HTR-8/SVneo (cell line): Measurements from ENCODE around the gene SPECC1.
"Not testable (repeated sequence)": the region's sequence is repeated elsewhere in the genome, so short reads cannot be mapped to it uniquely, and the experiment has no call there.

Experiments
- DNase-seq: peaks from one replicate; pipeline ENCODE4 v3.0.0; 2011; ENCODE audit warnings: low spot score, mixed read lengths; ENCODE audit not compliant: insufficient read length
- FAIRE-seq: peaks from 2 replicates; lab custom pipeline; 2011; peaks lifted over from hg19 to GRCh38; lab: Jason Lieb, UNC

SPECC1 gene

GRCh38 chr17:20091174-20092029, 82.2 kb downstream of the SPECC1 start:
- FAIRE-seq (no peak), DNase-seq (no peak)

DNA sequence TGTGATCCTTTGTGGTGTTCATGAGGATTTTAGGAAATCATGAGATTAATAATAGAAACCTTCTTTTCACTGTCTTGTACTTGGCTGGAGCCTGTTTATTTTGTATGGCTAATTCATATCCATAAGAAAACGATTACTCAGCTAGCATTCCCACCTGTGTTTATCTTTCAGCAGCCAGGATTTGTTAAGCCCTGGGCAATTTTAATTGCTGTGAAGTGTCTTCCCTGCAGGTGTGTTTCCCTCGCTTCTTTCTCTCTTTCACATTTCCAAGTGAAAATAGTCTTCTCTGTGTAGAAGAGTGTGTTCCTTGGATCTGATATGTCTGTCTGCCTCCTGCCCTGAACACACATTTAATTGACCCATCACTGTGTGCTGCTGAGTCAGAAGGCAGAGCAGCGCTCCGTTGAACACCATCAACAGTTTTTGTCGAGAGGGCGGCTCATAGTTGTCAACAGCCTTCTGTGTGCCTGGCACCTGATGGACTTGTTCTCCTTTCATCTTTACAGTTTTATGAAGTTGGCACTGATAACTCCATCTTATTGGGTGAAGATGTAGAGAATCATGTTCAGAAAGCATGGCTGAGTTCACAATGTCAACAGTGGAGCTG, 83.2 kb downstream of the SPECC1 start:
- DNase-seq, result no peak
- no peak for FAIRE-seq

GRCh38 chr17:20092973-20093626, 83.9 kb downstream of the SPECC1 start:
- FAIRE-seq (no peak), DNase-seq (no peak)

DNA sequence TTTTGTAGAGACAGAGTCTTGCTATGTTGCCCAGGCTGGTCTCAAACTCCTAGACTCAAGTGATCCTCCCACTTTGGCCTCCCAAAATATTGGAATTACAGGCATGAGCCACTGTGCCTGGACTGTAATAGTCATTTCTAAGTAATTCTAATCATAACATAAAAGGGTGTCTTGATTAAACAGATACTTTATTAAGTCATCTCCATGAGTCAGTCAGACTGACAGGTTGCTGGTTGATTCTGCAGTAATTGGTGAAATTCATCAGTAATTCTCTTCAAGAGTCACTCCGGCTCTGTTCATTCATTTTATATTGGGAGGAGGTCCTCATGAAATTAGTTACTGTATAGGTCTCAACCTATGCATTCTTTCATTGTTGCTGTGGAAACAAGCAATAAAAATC, 85.6 kb downstream of the SPECC1 start:
- DNase-seq, result no peak

GRCh38 chr17:20095336-20096080, 86.3 kb downstream of the SPECC1 start:
- peak; percentile 88 for FAIRE-seq
- peak; percentile 72 for DNase-seq

More for the DNA sequence above, 85.6 kb downstream of the SPECC1 start:
- peak; percentile 40 for FAIRE-seq

GRCh38 chr17:20096430-20096829, 87.3 kb downstream of the SPECC1 start:
- FAIRE-seq, result no peak
- no peak for DNase-seq

- DNase-seq (no peak), FAIRE-seq (peak; percentile 38)
These were observed 88.2 kb downstream of the SPECC1 start for GRCh38 chr17:20097330-20097729.

GRCh38 chr17:20098314-20098713, 89.2 kb downstream of the SPECC1 start:
- no peak for DNase-seq
- FAIRE-seq, result no peak

- not testable (repeated sequence) for FAIRE-seq, DNase-seq
These were observed 91.6 kb downstream of the SPECC1 start for GRCh38 chr17:20100806-20101205.

GRCh38 chr17:20103454-20104446, 94.6 kb downstream of the SPECC1 start:
- no peak for DNase-seq
- FAIRE-seq, result peak; percentile 82

DNA sequence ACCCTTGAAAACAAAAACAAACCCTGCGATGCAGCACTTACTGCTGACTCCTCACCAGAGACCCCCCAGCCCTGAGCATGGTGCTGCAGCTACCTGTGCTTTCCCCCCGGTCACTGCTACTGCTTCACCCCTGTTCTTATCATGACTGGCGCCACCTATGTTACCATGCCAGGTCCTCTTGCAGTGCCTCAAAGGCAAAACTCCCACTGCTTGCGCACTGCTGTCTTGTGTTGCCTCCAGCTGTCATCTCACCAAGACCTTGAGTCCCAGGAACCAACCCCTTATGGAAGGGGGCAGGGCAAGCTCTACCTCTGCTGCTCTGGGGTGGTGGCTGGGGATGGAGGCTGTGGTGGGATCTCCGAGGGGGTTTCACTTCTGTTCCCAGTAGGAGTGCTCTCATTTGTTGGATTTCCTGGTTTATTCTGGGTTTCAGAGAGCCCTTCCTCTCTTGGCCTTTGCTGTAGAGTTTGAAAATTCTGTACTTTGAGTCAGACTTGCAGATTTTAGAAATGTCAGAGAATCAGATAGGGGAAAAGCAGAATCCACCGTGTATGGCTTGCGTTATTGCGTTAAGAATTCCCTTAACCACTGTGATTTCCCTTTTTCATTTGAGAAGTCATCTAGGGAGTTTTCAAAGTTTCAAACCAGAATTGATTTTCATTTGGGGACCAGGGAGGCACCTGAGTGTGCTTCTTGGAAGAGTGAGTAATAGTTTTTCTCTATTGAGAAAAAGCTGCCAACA, 96.6 kb downstream of the SPECC1 start:
- FAIRE-seq (peak; percentile 16), DNase-seq (no peak)

- not testable (repeated sequence) for DNase-seq, FAIRE-seq
These were observed 97.3 kb downstream of the SPECC1 start for GRCh38 chr17:20106446-20106845.

- FAIRE-seq, result no peak
These were observed 99.9 kb downstream of the SPECC1 start for GRCh38 chr17:20109076-20109475.

GRCh38 chr17:20111538-20111937, 102.4 kb downstream of the SPECC1 start:
- FAIRE-seq, result no peak

More at GRCh38 chr17:20109076-20109475, 99.9 kb downstream of the SPECC1 start:
- DNase-seq, result no peak

DNA sequence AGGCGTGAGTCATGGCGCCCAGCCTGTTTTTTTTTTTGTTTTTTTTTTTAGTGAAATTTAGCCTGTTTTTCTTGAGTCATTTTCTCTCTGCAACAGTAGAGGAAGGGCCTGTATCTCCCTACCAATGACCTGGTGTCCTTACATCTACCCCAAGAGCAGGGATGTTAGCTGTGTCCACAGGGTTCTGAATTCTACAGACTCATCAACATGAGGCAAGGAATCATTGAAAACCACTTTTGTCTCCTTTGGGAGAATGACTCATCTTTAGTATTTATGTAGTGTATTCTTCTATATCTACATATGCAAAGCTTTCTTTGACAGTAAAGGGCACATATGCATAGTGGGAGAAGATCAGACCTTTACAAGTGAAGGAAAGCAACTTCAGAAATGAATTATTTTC, 105.3 kb downstream of the SPECC1 start:
- FAIRE-seq, result no peak
- no peak for DNase-seq

More at GRCh38 chr17:20111538-20111937, 102.4 kb downstream of the SPECC1 start:
- no peak for DNase-seq

GRCh38 chr17:20116683-20117309, 107.6 kb downstream of the SPECC1 start:
- DNase-seq (peak; percentile 63), FAIRE-seq (peak; percentile 69)

DNA sequence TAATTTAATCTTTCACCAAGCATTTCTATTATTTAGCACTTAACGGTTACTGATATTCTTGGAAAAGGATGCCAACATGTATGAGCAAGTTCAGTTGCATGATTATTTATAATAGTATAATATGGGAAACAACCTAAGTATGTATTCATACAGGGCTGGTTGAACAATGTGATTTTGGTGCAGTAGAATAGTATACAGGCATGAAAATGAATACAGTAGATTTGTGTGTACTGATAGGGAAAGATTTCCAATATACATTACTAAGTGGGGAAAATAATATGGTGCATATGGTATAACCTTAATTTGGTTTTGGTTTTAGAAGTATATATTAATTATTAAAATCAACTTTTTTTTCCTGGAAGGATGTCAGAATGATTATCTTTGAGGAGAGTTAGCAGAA, 109.1 kb downstream of the SPECC1 start:
- FAIRE-seq (no peak), DNase-seq (no peak)

DNA sequence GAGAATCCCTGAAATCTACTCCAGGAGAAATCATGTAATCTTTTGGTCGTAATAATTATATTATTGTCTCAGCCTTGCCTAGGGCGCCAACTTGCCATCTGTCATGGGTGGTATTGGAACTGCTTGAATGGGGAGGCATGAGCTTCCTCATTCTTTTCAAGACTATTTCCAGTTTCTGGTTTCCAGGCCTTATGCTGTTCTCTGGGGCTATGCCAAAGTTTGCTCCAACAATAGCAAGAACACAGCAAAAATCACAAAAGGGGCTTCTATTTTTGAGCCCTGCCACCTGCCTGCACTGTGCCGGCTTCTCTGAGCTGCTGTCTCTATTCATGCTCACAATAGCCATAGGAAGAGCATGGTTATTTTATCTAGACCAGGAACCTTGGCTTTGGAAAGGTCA, 111.7 kb downstream of the SPECC1 start:
- FAIRE-seq, result no peak
- DNase-seq, result no peak
